GM06990 (cell line): Measurements from ENCODE around the gene DOCK2.

ENCODE experiments used
- DNase-seq: peaks from one replicate; pipeline ENCODE4 v3.0.0-alpha.2; 2011; ENCODE audit not compliant: insufficient read length; ENCODE audit errors: extremely low read depth
- H3K27me3 ChIP-seq: replicated peaks from 2 replicates; pipeline ENCODE4 v1.6.0; 2011; ENCODE audit warnings: low read length; ENCODE audit not compliant: control insufficient read depth, insufficient read depth
- H3K36me3 ChIP-seq: 2 replicates; pipeline ENCODE4 v1.5.1; 2011; ENCODE audit warnings: low read length; ENCODE audit not compliant: control insufficient read depth, insufficient read depth
- H3K4me3 ChIP-seq: replicated peaks from 2 replicates; pipeline ENCODE4 v1.5.1; 2011; ENCODE audit warnings: low read depth, mild to moderate bottlenecking, control low read depth, low read length
- CTCF ChIP-seq: IDR thresholded peaks from 2 replicates; pipeline ENCODE4 v1.5.1; 2011; ENCODE audit warnings: low read length, control low read depth, mild to moderate bottlenecking, inconsistent platforms; ENCODE audit not compliant: insufficient read depth, poor library complexity, severe bottlenecking

The DOCK2 gene

GRCh38 chr5:169778622-169779596, 141.8 kb downstream of the DOCK2 start:
- no peak for TF ChIP-seq CTCF
- peak; percentile 69 for DNase-seq
- H3K27me3 ChIP-seq, result no peaks in the 10 kb centered on the region
- peaks cover 9% of the 10 kb centered on the region for H3K36me3 ChIP-seq
- H3K4me3 ChIP-seq, result no peak overlapping the region

- Histone ChIP-seq H3K27me3 (no peaks in the 10 kb centered on the region), H3K36me3 (peaks cover 8% of the 10 kb centered on the region), H3K4me3 (no peak overlapping the region)
- no peak for DNase-seq
- TF ChIP-seq CTCF, result no peak
These were observed 144.6 kb downstream of the DOCK2 start for GRCh38 chr5:169781420-169782345.

- H3K36me3 ChIP-seq, result peaks cover 6% of the 10 kb centered on the region
- no peaks in the 10 kb centered on the region for H3K27me3 ChIP-seq
- DNase-seq, result no peak
- no peak for TF ChIP-seq CTCF
- no peak overlapping the region for H3K4me3 ChIP-seq
These were observed 148.9 kb downstream of the DOCK2 start for GRCh38 chr5:169785771-169786618.

GRCh38 chr5:169788168-169788567, 151.1 kb downstream of the DOCK2 start:
- H3K4me3 ChIP-seq, result no peak overlapping the region
- no peak for TF ChIP-seq CTCF
- DNase-seq, result no peak
- H3K36me3 ChIP-seq, result peaks cover 1% of the 10 kb centered on the region
- no peaks in the 10 kb centered on the region for H3K27me3 ChIP-seq

GRCh38 chr5:169789417-169789940, 152.4 kb downstream of the DOCK2 start:
- no peak for DNase-seq
- H3K27me3 ChIP-seq, result no peaks in the 10 kb centered on the region
- no peak overlapping the region for H3K4me3 ChIP-seq
- peaks cover 5% of the 10 kb centered on the region for H3K36me3 ChIP-seq
- no peak for TF ChIP-seq CTCF
